Fibroblast of pulmonary artery (primary cell): ENCODE data around the gene AURKA.

Source experiments
- DNase-seq: peaks from one replicate; pipeline ENCODE4 v3.0.0-alpha.2; 2010; ENCODE audit warnings: low read depth
- H3K4me3 ChIP-seq: replicated peaks from 2 replicates; pipeline ENCODE4 v1.5.1; 2011; ENCODE audit warnings: low read depth, mild to moderate bottlenecking, control low read depth, low read length, moderate library complexity
- CTCF ChIP-seq: IDR thresholded peaks from 2 replicates; pipeline ENCODE4 v1.5.1; 2011; ENCODE audit warnings: mild to moderate bottlenecking, control low read depth, low read length, inconsistent platforms; ENCODE audit errors: missing control alignments

AURKA gene

GRCh38 chr20:56373942-56374341, 18.1 kb downstream of the AURKA start:
- no peak for TF ChIP-seq CTCF
- DNase-seq: peak; percentile 97
- H3K4me3 ChIP-seq: no peak overlapping the region

GRCh38 chr20:56372850-56373249, 19.2 kb downstream of the AURKA start:
- H3K4me3 ChIP-seq: no peak overlapping the region
- no peak for TF ChIP-seq CTCF
- DNase-seq: no peak

- DNase-seq: no peak
- TF ChIP-seq CTCF: no peak
- H3K4me3 ChIP-seq: no peak overlapping the region
These were observed 20.0 kb downstream of the AURKA start for GRCh38 chr20:56371977-56372376.

- H3K4me3 ChIP-seq: no peak overlapping the region
- DNase-seq: no peak
These were observed 22.8 kb downstream of the AURKA start for GRCh38 chr20:56369179-56369578.

GRCh38 chr20:56368351-56369134, 23.5 kb downstream of the AURKA start:
- TF ChIP-seq CTCF: no peak
- H3K4me3 ChIP-seq: no peak overlapping the region
- no peak for DNase-seq

More at GRCh38 chr20:56369179-56369578, 22.8 kb downstream of the AURKA start:
- TF ChIP-seq CTCF: no peak

- H3K4me3 ChIP-seq: no peak overlapping the region
- TF ChIP-seq CTCF: no peak
- DNase-seq: no peak
These were observed 28.5 kb downstream of the AURKA start for GRCh38 chr20:56363491-56363890.

- H3K4me3 ChIP-seq: no peak overlapping the region
- no peak for TF ChIP-seq CTCF
- DNase-seq: no peak
These were observed 29.1 kb downstream of the AURKA start for GRCh38 chr20:56362833-56363413.
